Trophoblast cell (in vitro differentiated cells and primary cell): ENCODE data around the gene CD248.

Source experiments
- DNase-seq, 2 donors: peaks; one replicate each; pipeline ENCODE4 v3.0.0-alpha.2; 2016
- H2AFZ ChIP-seq: 2 replicates; pipeline ENCODE4 v1.6.1; 2013; ENCODE audit warnings: low read length, moderate library complexity, mild to moderate bottlenecking; ENCODE audit not compliant: insufficient read depth, poor library complexity
- H2AK5ac ChIP-seq: 2 replicates; pipeline ENCODE4 v1.6.1; 2013; ENCODE audit warnings: mild to moderate bottlenecking, low read length
- H2BK120ac ChIP-seq: 2 replicates; pipeline ENCODE4 v1.6.1; 2013; ENCODE audit warnings: low read length, mild to moderate bottlenecking, moderate library complexity; ENCODE audit not compliant: insufficient read depth, poor library complexity
- H2BK12ac ChIP-seq: 2 replicates; pipeline ENCODE4 v1.6.1; 2013; ENCODE audit warnings: mild to moderate bottlenecking, low read length, moderate library complexity
- H2BK5ac ChIP-seq: 2 replicates; pipeline ENCODE4 v1.6.1; 2013; ENCODE audit warnings: low read length, low read depth, moderate library complexity, mild to moderate bottlenecking; ENCODE audit not compliant: poor library complexity
- H3K14ac ChIP-seq: 2 replicates; pipeline ENCODE4 v1.6.1; 2013; ENCODE audit warnings: mild to moderate bottlenecking, low read length
- H3K18ac ChIP-seq: 2 replicates; pipeline ENCODE4 v1.6.1; 2013; ENCODE audit warnings: mild to moderate bottlenecking, low read length
- H3K23ac ChIP-seq: 2 replicates; pipeline ENCODE4 v1.6.1; 2013; ENCODE audit warnings: low read length
- H3K27ac ChIP-seq: 2 replicates; pipeline ENCODE4 v1.5.1; 2013; ENCODE audit warnings: low read depth, mild to moderate bottlenecking, inconsistent platforms, low read length, moderate library complexity
- H3K27me3 ChIP-seq: 2 replicates; pipeline ENCODE4 v1.6.1; 2013; ENCODE audit warnings: inconsistent platforms, mild to moderate bottlenecking, low read length, moderate library complexity; ENCODE audit not compliant: insufficient read depth
- H3K36me3 ChIP-seq, 2 experiments: 1 replicate in 1 of 2; 2 replicates in 1 of 2; pipeline ENCODE4 v1.6.1; 2013; ENCODE audit warnings: low read length in 2 of 2, mild to moderate bottlenecking in 2 of 2, moderate library complexity in 1 of 2; ENCODE audit not compliant: insufficient read depth in 2 of 2, control insufficient read depth in 1 of 2
- H3K4ac ChIP-seq: 2 replicates; pipeline ENCODE4 v1.6.1; 2013; ENCODE audit warnings: low read depth, mild to moderate bottlenecking, low read length, moderate library complexity
- H3K4me1 ChIP-seq, 2 experiments: 1 replicate in 1 of 2; 2 replicates in 1 of 2; pipeline ENCODE4 v1.6.1; 2013; ENCODE audit warnings: low read length in 2 of 2, mild to moderate bottlenecking in 2 of 2, moderate library complexity in 1 of 2; ENCODE audit not compliant: insufficient read depth in 2 of 2, control insufficient read depth in 1 of 2
- H3K4me2 ChIP-seq: 2 replicates; pipeline ENCODE4 v1.6.1; 2013; ENCODE audit warnings: inconsistent platforms, mild to moderate bottlenecking, low read length, moderate library complexity
- H3K4me3 ChIP-seq: 2 replicates; pipeline ENCODE4 v1.5.1; 2013; ENCODE audit warnings: mild to moderate bottlenecking, low read depth, low read length, inconsistent platforms
- H3K79me1 ChIP-seq: one replicate; pipeline ENCODE4 v1.6.1; 2013; ENCODE audit warnings: low read length
- H3K79me2 ChIP-seq: 2 replicates; pipeline ENCODE4 v1.6.1; 2013; ENCODE audit warnings: low read length, mild to moderate bottlenecking; ENCODE audit not compliant: control insufficient read depth, insufficient read depth, poor library complexity
- H3K9ac ChIP-seq: 2 replicates; pipeline ENCODE4 v1.6.1; 2013; ENCODE audit warnings: mild to moderate bottlenecking, low read length
- H3K9me3 ChIP-seq: 2 replicates; pipeline ENCODE4 v1.6.1; 2013; ENCODE audit warnings: low read depth, mild to moderate bottlenecking, control low read depth, inconsistent platforms, low read length; ENCODE audit not compliant: insufficient read depth
- H4K12ac ChIP-seq: 2 replicates; pipeline ENCODE4 v1.6.1; 2013; ENCODE audit warnings: low read depth, mild to moderate bottlenecking, low read length, moderate library complexity
- H4K8ac ChIP-seq: 2 replicates; pipeline ENCODE4 v1.6.1; 2013; ENCODE audit warnings: low read depth, mild to moderate bottlenecking, low read length, moderate library complexity
- H4K91ac ChIP-seq: one replicate; pipeline ENCODE4 v1.6.1; 2013; ENCODE audit warnings: low read depth, mild to moderate bottlenecking, low read length, moderate library complexity
- WGBS: extraction: QIAGEN DNeasy Blood & Tissue Kit; methylation state at CpG from one replicate; pipeline ENCODE4 v1.1.7; 2013; ENCODE audit warnings: missing lambda C conversion rate; ENCODE audit not compliant: insufficient read length, insufficient coverage; ENCODE audit errors: extremely low coverage; 5-methylcytosine and 5-hydroxymethylcytosine counted together

CD248 gene

DNA sequence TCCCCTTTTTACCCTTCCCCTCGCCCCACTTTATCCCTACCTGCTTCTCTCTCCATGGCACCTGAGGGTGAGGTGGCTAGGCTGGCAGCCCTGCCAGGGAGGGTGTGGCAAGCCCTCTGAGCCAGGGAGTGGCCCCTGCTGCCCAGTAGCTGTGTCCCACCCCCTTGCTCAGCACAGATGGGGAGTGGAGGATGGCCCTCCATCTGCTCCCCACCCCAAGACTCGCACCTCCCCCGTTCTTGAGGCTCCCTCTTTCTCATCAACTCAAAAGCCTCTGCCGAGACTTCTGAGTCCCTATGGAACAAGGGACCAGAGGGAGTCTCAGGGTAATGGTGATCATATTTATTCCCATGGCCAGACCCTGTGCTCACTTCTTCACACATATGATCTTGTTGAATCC lies 23.5 kb downstream of the CD248 start:
- Histone ChIP-seq H3K27me3 (peaks cover 20% of the 10 kb centered on the region), H3K4me1 (peaks cover 5 to 8% of the 10 kb centered on the region in 2 experiments), H4K91ac (no peak overlapping the region), H3K36me3 (no peaks in the 10 kb centered on the region), H3K9ac (no peak overlapping the region), H3K23ac (no peak overlapping the region), H3K4me3 (no peak overlapping the region), H2AK5ac (no peak overlapping the region), H4K8ac (no peak overlapping the region), H3K4ac (no peak overlapping the region), H3K18ac (no peak overlapping the region), H2BK120ac (no peak overlapping the region), H3K4me2 (no peak overlapping the region), H3K27ac (no peak overlapping the region), H3K9me3 (peaks cover 6% of the 10 kb centered on the region), H3K14ac (no peak overlapping the region), H2BK5ac (no peak overlapping the region), H3K79me2 (peaks cover 6% of the 10 kb centered on the region), H3K79me1 (peaks cover 8% of the 10 kb centered on the region), H2AFZ (no peak overlapping the region), H4K12ac (no peak overlapping the region), H2BK12ac (no peak overlapping the region)
- WGBS, result no CpG with 5 or more reads among the region's 4 CpGs
- no peak for DNase-seq

DNA sequence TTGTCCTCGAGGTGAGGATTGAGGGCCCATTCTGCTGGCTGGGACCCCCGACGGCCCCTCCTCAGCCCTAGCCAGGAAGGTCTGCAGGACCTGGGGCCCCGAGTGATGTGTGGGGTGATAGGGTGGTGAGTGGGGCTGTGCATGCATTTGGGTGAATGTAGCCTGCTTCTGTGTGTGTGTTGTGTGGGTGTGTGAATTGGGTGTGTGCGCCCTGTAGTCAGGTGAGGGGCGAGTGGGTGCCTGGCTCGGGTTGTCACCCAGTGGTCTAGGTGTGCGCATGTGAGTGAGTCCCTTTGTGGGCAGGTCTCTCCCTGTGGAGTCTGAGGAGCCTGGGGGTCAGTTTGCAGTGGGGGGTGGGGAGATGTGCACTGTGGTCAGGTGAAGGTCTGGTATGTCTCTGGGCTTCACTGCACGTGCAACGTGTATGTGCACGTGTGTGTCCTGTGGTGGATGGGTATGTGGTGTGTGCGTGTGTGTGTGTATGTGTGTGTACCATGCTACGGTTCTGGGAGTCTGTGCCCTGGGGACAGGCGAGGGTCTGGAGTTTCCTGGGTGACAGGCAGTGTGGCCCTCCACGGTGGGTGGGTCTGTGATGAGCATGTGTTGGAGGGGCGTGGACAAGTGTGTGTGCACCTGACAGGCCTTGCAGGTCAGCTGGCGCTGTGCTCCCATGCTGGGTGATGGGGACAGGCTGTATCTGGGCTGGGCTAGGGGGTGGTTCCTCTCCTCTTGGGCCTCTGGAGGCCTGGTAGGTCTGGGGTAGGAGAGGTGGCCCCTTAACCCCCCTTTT lies 24.1 kb downstream of the CD248 start:
- Histone ChIP-seq H3K9ac (no peak overlapping the region), H3K36me3 (peaks cover 0 to 3% of the 10 kb centered on the region in 2 experiments), H3K23ac (no peak overlapping the region), H3K4ac (no peak overlapping the region), H3K4me2 (no peak overlapping the region), H2AFZ (no peak overlapping the region), H3K79me2 (peaks cover 10% of the 10 kb centered on the region), H3K4me1 (peaks cover 10 to 13% of the 10 kb centered on the region in 2 experiments), H3K14ac (no peak overlapping the region), H3K9me3 (peaks cover 6% of the 10 kb centered on the region), H2BK12ac (no peak overlapping the region), H4K12ac (no peak overlapping the region), H3K79me1 (peaks cover 8% of the 10 kb centered on the region), H3K27ac (no peak overlapping the region), H3K4me3 (no peak overlapping the region), H2BK5ac (no peak overlapping the region), H2AK5ac (no peak overlapping the region), H4K91ac (no peak overlapping the region), H4K8ac (no peak overlapping the region), H3K18ac (no peak overlapping the region), H2BK120ac (no peak overlapping the region), H3K27me3 (peaks cover 20% of the 10 kb centered on the region)
- WGBS, result no CpG with 5 or more reads among the region's 17 CpGs
- no peak for DNase-seq

DNA sequence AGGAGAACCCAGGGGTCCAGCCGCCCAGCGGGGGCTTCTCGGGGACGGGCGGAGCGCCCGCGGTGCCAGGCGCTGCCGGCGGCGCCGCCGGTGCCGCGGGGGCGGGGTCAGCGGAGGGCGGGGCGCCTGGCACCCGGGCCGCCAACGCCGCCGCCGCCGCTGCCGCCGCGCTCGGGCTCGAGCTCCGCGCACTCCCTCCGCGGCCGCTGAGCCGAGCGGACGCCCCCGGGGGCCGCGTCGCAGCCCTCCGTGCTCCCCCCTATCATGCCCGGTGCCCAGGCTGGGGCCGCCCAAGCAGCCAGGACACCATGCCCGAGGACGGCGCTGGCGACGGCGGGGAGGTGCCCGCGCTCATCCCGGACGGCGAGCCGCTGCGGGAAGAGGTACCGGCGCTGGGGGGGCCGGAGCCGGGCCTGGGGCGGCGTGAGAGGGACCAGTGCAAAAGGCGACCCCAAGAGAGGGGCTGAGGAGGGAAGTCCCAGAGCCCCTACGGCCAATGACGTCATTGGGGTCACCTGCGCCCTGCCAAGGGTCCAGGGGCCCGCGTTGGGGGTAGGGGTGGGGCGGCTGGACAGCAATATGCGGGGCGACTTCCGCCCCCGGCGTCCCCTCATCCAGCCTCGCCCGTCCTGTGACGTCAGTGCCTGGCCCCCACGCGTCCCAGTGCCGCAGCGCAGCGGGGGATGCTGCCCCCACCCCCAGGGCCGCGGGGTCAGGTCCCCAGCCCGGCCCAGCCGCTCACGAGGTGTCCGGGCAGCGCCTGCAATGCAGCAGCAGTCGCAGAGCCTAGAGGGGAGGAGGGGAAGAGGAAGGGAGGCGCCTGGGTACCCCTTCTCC lies 24.9 kb downstream of the CD248 start, which contains the start of gene TMEM151A:
Gene TMEM151A, plus strand, starts transcription at position 189 of the 837 bp plus-strand sequence. Its CDS starts 120 bp downstream, at position 309.
- Histone ChIP-seq H4K12ac (no peak within 1 kb of the TSS), H3K4me2 (peak within 1 kb of the TSS; percentile 53), H3K9ac (no peak within 1 kb of the TSS), H2AK5ac (no peak within 1 kb of the TSS), H3K27me3 (peaks cover 20% of the 10 kb centered on the region), H4K8ac (no peak within 1 kb of the TSS), H3K4me3 (no peak within 1 kb of the TSS), H3K23ac (no peak within 1 kb of the TSS), H3K4me1 (peaks cover 12 to 15% of the 10 kb centered on the region in 2 experiments), H3K18ac (no peak within 1 kb of the TSS), H2BK120ac (no peak within 1 kb of the TSS), H3K4ac (no peak within 1 kb of the TSS), H3K27ac (no peak within 1 kb of the TSS), H2BK5ac (no peak within 1 kb of the TSS), H3K79me2 (peaks cover 10% of the 10 kb centered on the region), H3K14ac (no peak within 1 kb of the TSS), H3K79me1 (peaks cover 8% of the 10 kb centered on the region), H3K36me3 (peaks cover 0 to 8% of the 10 kb centered on the region in 2 experiments), H2AFZ (no peak within 1 kb of the TSS), H2BK12ac (no peak within 1 kb of the TSS), H3K9me3 (peaks cover 6% of the 10 kb centered on the region), H4K91ac (no peak within 1 kb of the TSS)
- no peak for DNase-seq
- WGBS, result no CpG with 5 or more reads among the region's 95 CpGs

DNA sequence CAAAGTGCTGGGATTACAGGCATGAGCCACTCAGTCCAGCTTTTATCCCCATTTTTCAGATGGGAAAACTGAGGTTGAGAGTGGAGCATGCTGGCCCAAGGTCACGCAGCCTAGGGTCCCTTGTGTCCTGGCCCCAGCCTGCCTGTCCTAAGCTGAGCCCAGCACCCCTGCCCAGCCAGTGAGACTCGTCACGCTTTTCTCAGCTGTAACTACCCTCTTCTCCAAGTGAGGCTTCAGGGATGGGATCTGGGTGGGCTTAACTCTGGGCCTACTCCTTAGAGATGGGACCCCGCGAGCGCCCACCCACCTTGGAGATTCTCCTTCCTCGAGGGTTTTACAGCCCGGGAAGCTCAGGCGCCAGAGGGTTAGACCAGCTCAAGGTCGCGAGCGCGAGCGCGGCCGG lies 25.5 kb downstream of the CD248 start:
- Histone ChIP-seq H3K79me1 (peaks cover 8% of the 10 kb centered on the region), H3K79me2 (peaks cover 10% of the 10 kb centered on the region), H3K36me3 (peaks cover 6 to 12% of the 10 kb centered on the region in 2 experiments), H3K27me3 (peaks cover 20% of the 10 kb centered on the region), H2AFZ (no peak overlapping the region), H2BK120ac (no peak overlapping the region), H3K23ac (no peak overlapping the region), H3K4me2 (peak overlapping the region; percentile 53), H2BK5ac (no peak overlapping the region), H3K4me3 (no peak overlapping the region), H4K12ac (no peak overlapping the region), H2BK12ac (no peak overlapping the region), H3K4me1 (peaks cover 12 to 15% of the 10 kb centered on the region in 2 experiments), H2AK5ac (no peak overlapping the region), H3K14ac (no peak overlapping the region), H3K9me3 (peaks cover 6% of the 10 kb centered on the region), H3K9ac (no peak overlapping the region), H4K8ac (no peak overlapping the region), H4K91ac (no peak overlapping the region), H3K27ac (no peak overlapping the region), H3K18ac (no peak overlapping the region), H3K4ac (no peak overlapping the region)
- DNase-seq, result no peak
- WGBS, result no CpG with 5 or more reads among the region's 16 CpGs
